GM10248 (cell line): ENCODE measurements around the gene MCOLN1.

Experiments
- CTCF ChIA-PET: fragments of 300-600 bp; sonication (Branson Sonifier 250); formaldehyde crosslinking; extraction: SDS; loops from one replicate; lab custom pipeline; 2021; ENCODE audit warnings: antibody characterized with exemption; lab: Yijun Ruan, JAX
- POLR2A ChIA-PET: fragments of 350-650 bp; sonication (Branson Sonifier 250); formaldehyde crosslinking; extraction: SDS; loops from one replicate; lab custom pipeline; 2020; ENCODE audit warnings: antibody characterized with exemption; lab: Yijun Ruan, JAX
- DNase-seq: peaks from one replicate; pipeline ENCODE4 v3.0.0; 2012; ENCODE audit errors: extremely low spot score
- TF ChIP-seq, protein P1 (sequence below): IDR thresholded peaks from 2 replicates; pipeline ENCODE4 v1.5.1; 2012; ENCODE audit warnings: mild to moderate bottlenecking, low read depth; ENCODE audit errors: extremely low read depth, missing control alignments, control extremely low read depth

The MCOLN1 gene

GRCh38 chr19:7522072-7522922 is at the start of gene MCOLN1:
Gene MCOLN1 (plus strand): TSS chr19:7522624. CDS start chr19:7522751, 127 bp downstream.
- POLR2A ChIA-PET = interaction anchor here (4.0 kb wide), 1 partner anchor 12 kb away, joined by 16 read pairs; the partner anchor contains the start of gene PNPLA6
- CTCF ChIA-PET = interaction anchor here (1.1 to 2.0 kb wide), 7 partner anchors 9 to 278 kb away, joined by 3 to 8 read pairs (median 4); a partner anchor contains a TSS
- DNase-seq = peak; percentile 100
- TF ChIP-seq, protein P1, sequence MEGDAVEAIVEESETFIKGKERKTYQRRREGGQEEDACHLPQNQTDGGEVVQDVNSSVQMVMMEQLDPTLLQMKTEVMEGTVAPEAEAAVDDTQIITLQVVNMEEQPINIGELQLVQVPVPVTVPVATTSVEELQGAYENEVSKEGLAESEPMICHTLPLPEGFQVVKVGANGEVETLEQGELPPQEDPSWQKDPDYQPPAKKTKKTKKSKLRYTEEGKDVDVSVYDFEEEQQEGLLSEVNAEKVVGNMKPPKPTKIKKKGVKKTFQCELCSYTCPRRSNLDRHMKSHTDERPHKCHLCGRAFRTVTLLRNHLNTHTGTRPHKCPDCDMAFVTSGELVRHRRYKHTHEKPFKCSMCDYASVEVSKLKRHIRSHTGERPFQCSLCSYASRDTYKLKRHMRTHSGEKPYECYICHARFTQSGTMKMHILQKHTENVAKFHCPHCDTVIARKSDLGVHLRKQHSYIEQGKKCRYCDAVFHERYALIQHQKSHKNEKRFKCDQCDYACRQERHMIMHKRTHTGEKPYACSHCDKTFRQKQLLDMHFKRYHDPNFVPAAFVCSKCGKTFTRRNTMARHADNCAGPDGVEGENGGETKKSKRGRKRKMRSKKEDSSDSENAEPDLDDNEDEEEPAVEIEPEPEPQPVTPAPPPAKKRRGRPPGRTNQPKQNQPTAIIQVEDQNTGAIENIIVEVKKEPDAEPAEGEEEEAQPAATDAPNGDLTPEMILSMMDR = no peak

DNA sequence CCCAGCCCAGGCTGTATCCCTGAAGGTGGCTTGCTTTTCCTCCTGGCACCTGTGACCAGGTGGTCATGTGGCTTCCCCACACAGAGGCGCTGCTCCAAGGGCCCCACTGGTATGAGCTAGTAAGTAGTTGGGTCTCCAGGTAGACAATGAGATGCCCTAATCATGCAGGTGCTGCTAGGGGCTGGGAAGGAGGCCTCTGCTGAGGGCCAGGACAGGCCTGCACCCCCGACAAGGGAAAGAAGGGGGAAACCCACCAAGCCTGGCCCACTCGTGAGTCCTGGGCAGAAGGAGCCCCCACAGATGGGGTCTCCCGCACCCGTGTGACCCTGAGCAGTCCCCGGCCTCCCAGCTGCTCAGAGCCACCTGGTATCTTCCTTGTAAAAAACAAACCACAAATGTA is 46.8 kb upstream of the MCOLN1 start:
- ChIA-PET CTCF (no interaction called here), POLR2A (interaction anchor here (0.6 kb wide), 1 partner anchor 136 kb away, joined by 6 read pairs; no protein-coding TSS in a partner anchor)
- TF ChIP-seq, protein P1 = no peak
- no peak for DNase-seq

DNA sequence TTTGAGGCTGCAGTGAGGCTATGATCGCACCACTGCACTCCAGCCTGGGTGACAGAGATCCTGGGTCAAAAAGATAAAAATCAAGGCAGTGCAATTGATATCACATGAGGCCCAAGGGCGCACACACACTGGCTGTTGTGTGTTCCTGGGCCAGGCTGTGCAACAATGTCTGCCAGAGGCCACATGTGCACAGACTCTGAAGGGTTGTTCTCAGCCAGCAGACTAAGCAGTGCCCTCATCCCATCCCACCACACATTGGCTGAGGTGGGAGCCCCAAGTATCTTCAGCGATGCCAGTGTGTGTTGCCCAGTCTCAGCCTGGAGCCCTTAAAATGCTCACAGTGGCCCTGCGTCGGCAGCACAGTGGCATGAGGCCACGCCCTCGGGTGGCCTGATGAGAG is 46.2 kb upstream of the MCOLN1 start:
- TF ChIP-seq, protein P1 = no peak
- DNase-seq = no peak
- ChIA-PET CTCF (no interaction called here), POLR2A (no interaction called here)

- TF ChIP-seq, protein P1 = no peak
- CTCF ChIA-PET = no interaction called here
- no peak for DNase-seq
- POLR2A ChIA-PET = interaction anchor here (0.5 kb wide), 1 partner anchor 335 kb away, joined by 4 read pairs; no protein-coding TSS in a partner anchor
Observed at GRCh38 chr19:7476777-7477494, 45.5 kb upstream of the MCOLN1 start.

GRCh38 chr19:7477758-7478157 is 44.7 kb upstream of the MCOLN1 start:
- CTCF ChIA-PET = no interaction called here
- no peak for DNase-seq
- POLR2A ChIA-PET = interaction anchor here (0.5 kb wide), 1 partner anchor 336 kb away, joined by 4 read pairs; no protein-coding TSS in a partner anchor
- TF ChIP-seq, protein P1 = no peak

DNA sequence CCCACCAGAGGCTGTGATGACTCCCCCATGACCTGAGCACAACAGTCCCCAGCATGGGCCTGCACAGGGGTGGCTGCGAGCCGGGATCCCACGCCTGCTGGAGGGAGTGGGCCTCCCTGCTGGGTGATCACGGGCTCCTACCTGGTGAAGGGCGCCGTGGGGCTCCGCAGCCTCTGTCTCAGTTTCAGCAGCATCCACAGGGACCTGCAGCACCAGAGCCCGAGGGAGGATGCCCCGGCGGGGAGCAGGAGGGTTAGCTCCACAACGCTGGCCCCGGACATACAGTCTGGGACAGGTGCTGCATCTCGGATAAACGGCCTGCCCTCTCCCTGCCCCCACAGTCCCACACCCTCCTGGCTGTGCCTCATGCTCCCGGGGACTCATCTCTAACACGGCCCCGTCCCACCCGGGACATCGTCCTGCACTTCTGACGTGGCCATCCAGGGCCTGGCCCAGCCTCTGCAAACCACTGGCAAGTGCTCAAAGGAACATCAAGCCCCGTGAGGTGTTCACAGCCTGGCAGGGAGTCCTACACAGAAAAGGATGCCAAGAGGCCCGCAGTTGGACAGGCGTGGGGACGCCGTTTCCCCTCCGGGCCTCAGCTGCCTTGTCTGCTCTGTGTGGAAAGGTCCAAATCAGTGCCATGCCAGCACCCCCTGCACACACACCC is 44.1 kb upstream of the MCOLN1 start:
- ChIA-PET POLR2A (no interaction called here), CTCF (no interaction called here)
- no peak for DNase-seq
- TF ChIP-seq, protein P1 = no peak
